TTC549 (cell line): ENCODE measurements around the gene MARCHF6.
"Not testable (repeated sequence)": the region's sequence is repeated elsewhere in the genome, so short reads cannot be mapped to it uniquely, and the experiment has no call there.

Source experiments
- FAIRE-seq: peaks from 2 replicates; lab custom pipeline; 2012; peaks lifted over from hg19 to GRCh38; lab: Jason Lieb, UNC

Gene MARCHF6

GRCh38 chr5:10384483-10384882 is 31.0 kb downstream of the MARCHF6 start:
- no peak for FAIRE-seq

- no peak for FAIRE-seq
These were observed 34.2 kb downstream of the MARCHF6 start for GRCh38 chr5:10387690-10388089.

- FAIRE-seq = no peak
These were observed 37.6 kb downstream of the MARCHF6 start for GRCh38 chr5:10391130-10391529.

- FAIRE-seq = not testable (repeated sequence)
These were observed 39.3 kb downstream of the MARCHF6 start for GRCh38 chr5:10392567-10393328.

GRCh38 chr5:10393491-10393890 is 40.0 kb downstream of the MARCHF6 start:
- FAIRE-seq = no peak

GRCh38 chr5:10396552-10396951 is 43.1 kb downstream of the MARCHF6 start:
- FAIRE-seq = no peak

GRCh38 chr5:10399839-10400238 is 46.3 kb downstream of the MARCHF6 start:
- FAIRE-seq = no peak

- no peak for FAIRE-seq
These were observed 46.9 kb downstream of the MARCHF6 start for GRCh38 chr5:10400411-10400810.

- no peak for FAIRE-seq
These were observed 47.3 kb downstream of the MARCHF6 start for GRCh38 chr5:10400831-10401230.

- no peak for FAIRE-seq
These were observed 48.0 kb downstream of the MARCHF6 start for GRCh38 chr5:10401498-10401897.
